ENCODE measurements around the gene PFDN1. TPM values are rescaled to one million over a fixed set of nuclear protein-coding genes. Genes with fewer than 3 reads are reported as not detected.

Gene PFDN1
- total and polyA plus RNA-seq, 9 of the 15 experiments (the other 6 are each of a cell fraction or from before 2014, with no cell fraction given) = 45.5 to 215 (median 78.0) TPM

- TF ChIP-seq ZNF592 (IDR thresholded peaks at IDR 0.05) (peak; percentile 42; the same call in 1 of the 2 replicates), SAFB2 (IDR thresholded peaks at IDR 0.05; ENCODE audit: borderline replicate concordance, low read depth, low read length, severe bottlenecking) (no peak), PTRF (tag; IDR thresholded peaks at IDR 0.05) (no peak), PHB (CRISPR knock-in tag; IDR thresholded peaks at IDR 0.05) (no peak), MXI1 (IDR thresholded peaks at IDR 0.05; ENCODE audit: low read depth, low read length) (no peak), RAD21 (CRISPR knock-in tag; conservative IDR thresholded peaks at IDR 0.05 in 1 of 2, IDR thresholded peaks at IDR 0.05 in 1 of 2) (peak; percentile 36 to 54; a peak in 3 of 4 replicates), ZBTB40 (IDR thresholded peaks at IDR 0.05) (peak; percentile 57), ZBTB40 (CRISPR knock-in tag; IDR thresholded peaks at IDR 0.05) (no peak), BRF1 (IDR thresholded peaks at IDR 0.05; ENCODE audit: borderline replicate concordance, extremely low read depth, insufficient read length) (no peak), ESRRA (IDR thresholded peaks at IDR 0.05; ENCODE audit: borderline replicate concordance, low read depth) (peak; percentile 26; the same call in 1 of the 2 replicates), MIER1 (IDR thresholded peaks at IDR 0.05; ENCODE audit: low read depth) (no peak), CBX3 (IDR thresholded peaks at IDR 0.05; ENCODE audit: borderline replicate concordance in 1 of 2, low read length in 2 of 2) (peak in 1 of 2 experiments; percentile 57; a peak in 1 of 3 replicates), KAT7 (CRISPR knock-in tag; IDR thresholded peaks at IDR 0.05; ENCODE audit: borderline replicate concordance) (no peak; the same call in 1 of the 2 replicates)
These were observed 43.7 kb upstream of the PFDN1 start, which contains the start of gene HBEGF (continued) for GRCh38 chr5:140346348-140347221.

All from K562 (cell line).